OCI-LY3 (cell line): ENCODE results near the gene COPS2.

Experiments used
- EZH2phosphoT487 ChIP-seq: fragments of 200-600 bp; shearing (Covaris generic); IDR thresholded peaks from 2 replicates; pipeline ENCODE4 v1.6.1; 2018; ENCODE audit warnings: antibody characterized with exemption, mixed run types, low read depth
- TF ChIP-seq, protein P1 (sequence below): fragments of 200-600, 300-600 bp; sonication (generic); IDR thresholded peaks from 2 replicates; pipeline ENCODE4 v1.5.1; 2014; ENCODE audit warnings: antibody characterized with exemption, low read length, low read depth

DNA sequence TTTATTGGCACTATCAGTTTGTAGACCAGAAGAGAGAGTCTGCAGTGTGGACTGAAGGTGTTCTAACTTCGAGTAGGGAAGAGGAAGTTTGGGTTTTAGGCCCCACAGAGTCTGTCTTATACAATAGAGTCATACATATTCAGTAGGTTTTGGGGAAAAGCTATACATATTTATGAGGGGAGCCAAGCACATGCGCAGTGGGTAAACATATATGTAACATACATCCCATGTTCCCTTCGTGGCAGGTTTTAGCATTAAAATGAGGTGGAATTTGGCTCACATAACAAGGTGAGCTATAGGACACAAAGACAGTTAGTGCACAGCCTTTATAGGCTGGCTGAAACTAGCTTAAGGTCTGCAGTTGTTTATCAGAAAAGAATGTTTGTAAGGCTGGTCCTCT lies 19.5 kb upstream of the COPS2 start:
- TF ChIP-seq, protein P1, sequence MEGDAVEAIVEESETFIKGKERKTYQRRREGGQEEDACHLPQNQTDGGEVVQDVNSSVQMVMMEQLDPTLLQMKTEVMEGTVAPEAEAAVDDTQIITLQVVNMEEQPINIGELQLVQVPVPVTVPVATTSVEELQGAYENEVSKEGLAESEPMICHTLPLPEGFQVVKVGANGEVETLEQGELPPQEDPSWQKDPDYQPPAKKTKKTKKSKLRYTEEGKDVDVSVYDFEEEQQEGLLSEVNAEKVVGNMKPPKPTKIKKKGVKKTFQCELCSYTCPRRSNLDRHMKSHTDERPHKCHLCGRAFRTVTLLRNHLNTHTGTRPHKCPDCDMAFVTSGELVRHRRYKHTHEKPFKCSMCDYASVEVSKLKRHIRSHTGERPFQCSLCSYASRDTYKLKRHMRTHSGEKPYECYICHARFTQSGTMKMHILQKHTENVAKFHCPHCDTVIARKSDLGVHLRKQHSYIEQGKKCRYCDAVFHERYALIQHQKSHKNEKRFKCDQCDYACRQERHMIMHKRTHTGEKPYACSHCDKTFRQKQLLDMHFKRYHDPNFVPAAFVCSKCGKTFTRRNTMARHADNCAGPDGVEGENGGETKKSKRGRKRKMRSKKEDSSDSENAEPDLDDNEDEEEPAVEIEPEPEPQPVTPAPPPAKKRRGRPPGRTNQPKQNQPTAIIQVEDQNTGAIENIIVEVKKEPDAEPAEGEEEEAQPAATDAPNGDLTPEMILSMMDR, result no peak
- TF ChIP-seq EZH2phosphoT487, result no peak
